Endodermal cell (in vitro differentiated cells): ENCODE measurements around the gene NR2F6. TPM values are rescaled to one million over a fixed set of nuclear protein-coding genes. Genes with fewer than 3 reads are reported as not detected.
A peak's percentile ranks its signal among the peaks of the same experiment; 100 is the strongest.

Source experiments
- DNase-seq: peaks from one replicate; pipeline ENCODE4 v3.0.0-alpha.2; 2017
- H3K27ac ChIP-seq: 2 replicates; pipeline ENCODE4 v1.5.1; 2013; ENCODE audit warnings: mild to moderate bottlenecking, low read depth, low read length, moderate library complexity
- H3K27me3 ChIP-seq: 2 replicates; pipeline ENCODE4 v1.6.1; 2013; ENCODE audit warnings: mild to moderate bottlenecking, low read length, moderate library complexity; ENCODE audit not compliant: insufficient read depth, control insufficient read depth, poor library complexity, severe bottlenecking
- H3K36me3 ChIP-seq: 2 replicates; pipeline ENCODE4 v1.7.0; 2013; ENCODE audit warnings: mild to moderate bottlenecking, low read length, moderate library complexity; ENCODE audit not compliant: control insufficient read depth, insufficient read depth
- H3K4me1 ChIP-seq: one replicate; pipeline ENCODE4 v1.7.0; 2013; ENCODE audit warnings: low read length; ENCODE audit not compliant: control insufficient read depth, insufficient read depth
- H3K4me3 ChIP-seq: 2 replicates; pipeline ENCODE4 v1.5.1; 2013; ENCODE audit warnings: mild to moderate bottlenecking, low read length, moderate library complexity
- H3K9ac ChIP-seq: 2 replicates; pipeline ENCODE4 v1.6.1; 2013; ENCODE audit warnings: mild to moderate bottlenecking, low read length, moderate library complexity; ENCODE audit not compliant: poor library complexity, severe bottlenecking; ENCODE audit errors: extremely low read depth
- H3K9me3 ChIP-seq: 2 replicates; pipeline ENCODE4 v1.6.1; 2013; ENCODE audit warnings: mild to moderate bottlenecking, low read length, moderate library complexity; ENCODE audit not compliant: control insufficient read depth
- H3K27ac Mint-ChIP-seq: 2 replicates; pipeline ENCODE4 v1.8.0; 2020; ENCODE audit warnings: mixed read lengths
- H3K27me3 Mint-ChIP-seq: 2 replicates; pipeline ENCODE4 v1.8.0; 2021; ENCODE audit warnings: mild to moderate bottlenecking, mixed read lengths; ENCODE audit not compliant: insufficient read depth
- H3K36me3 Mint-ChIP-seq: 2 replicates; pipeline ENCODE4 v1.8.0; 2020; ENCODE audit warnings: low read depth, mixed read lengths
- H3K4me1 Mint-ChIP-seq: 2 replicates; pipeline ENCODE4 v1.8.0; 2020; ENCODE audit warnings: mixed read lengths
- H3K4me3 Mint-ChIP-seq: 2 replicates; pipeline ENCODE4 v1.8.0; 2020; ENCODE audit warnings: mild to moderate bottlenecking, moderate library complexity, mixed read lengths
- H3K9me3 Mint-ChIP-seq: 2 replicates; pipeline ENCODE4 v1.8.0; 2020; ENCODE audit warnings: mild to moderate bottlenecking, mixed read lengths
- CTCF ChIP-seq: fragments of 200-600 bp; sonication (generic); conservative IDR thresholded peaks from 2 replicates; pipeline ENCODE4 v1.5.0; 2021; ENCODE audit warnings: antibody characterized with exemption, mild to moderate bottlenecking
- WGBS, 2 experiments: methylation state at CpG; one replicate each; pipeline versions ENCODE4 v1.1.5 to v1.1.7; 2013; ENCODE audit warnings: missing lambda C conversion rate in 2 of 2, mixed read lengths in 1 of 2; ENCODE audit not compliant: insufficient coverage in 1 of 2, insufficient read length in 1 of 2; 5-methylcytosine and 5-hydroxymethylcytosine counted together
- total RNA-seq, 2 donors: library from RNA; stranded (reverse); fragmentation: NEBNext Ultra II Directional in 1 of 2; extraction: Animal tissue kit (Norgen Biotek cat#: 25700) in 1 of 2; gene quantifications; 2 replicates in 1 of 2; 3 replicates in 1 of 2; pipeline ENCODE4 v1.2.1, GENCODE V29; 2021

Gene NR2F6
- total RNA-seq, 2 donors from 2014 or later = 103 to 107 TPM

GRCh38 chr19:17256130-17256529 is 10.4 kb upstream of the NR2F6 start:
- no peak for TF ChIP-seq CTCF
- Mint-ChIP-seq H3K36me3 (peaks cover 6% of the 10 kb centered on the region), H3K27ac (no peak overlapping the region), H3K4me3 (no peak overlapping the region), H3K4me1 (no peaks in the 10 kb centered on the region), H3K27me3 (no peaks in the 10 kb centered on the region), H3K9me3 (no peaks in the 10 kb centered on the region)
- no peaks in the 10 kb centered on the region for H3K9me3 ChIP-seq
- H3K27me3 ChIP-seq = no peaks in the 10 kb centered on the region
- no peak overlapping the region for H3K9ac ChIP-seq
- H3K4me1 ChIP-seq = no peaks in the 10 kb centered on the region
- no peak for DNase-seq
- no peak overlapping the region for H3K27ac ChIP-seq
- 87 to 97% methylated on average over 3 of the region's 3 CpGs for WGBS, 2 experiments
- H3K36me3 ChIP-seq = no peaks in the 10 kb centered on the region
- H3K4me3 ChIP-seq = no peak overlapping the region

DNA sequence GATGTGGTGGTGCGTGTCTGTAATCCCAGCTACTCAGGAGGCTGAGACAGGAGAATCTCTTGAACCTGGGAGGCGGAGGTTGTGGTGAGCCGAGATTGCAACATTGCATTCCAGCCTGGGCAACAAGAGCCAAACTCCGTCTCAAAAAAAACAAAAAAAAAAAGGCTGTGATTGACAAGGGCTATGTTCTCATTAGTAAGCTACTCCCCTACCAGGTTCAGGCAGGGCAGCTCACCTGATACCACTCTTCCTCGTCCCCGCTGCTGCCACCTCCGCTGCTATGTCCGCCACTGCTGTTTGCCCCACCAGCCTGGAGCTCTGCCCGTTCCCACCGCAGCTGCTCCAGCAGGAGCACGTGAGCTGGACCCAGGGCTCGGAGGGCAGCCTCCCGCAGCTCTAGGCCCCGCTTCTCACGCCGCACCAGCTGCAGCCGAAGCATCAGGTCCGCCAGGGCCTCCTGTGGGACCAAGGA is 9.5 kb upstream of the NR2F6 start:
- 91 to 93% methylated on average over 8 to 18 of the region's 18 CpGs for WGBS, 2 experiments
- Mint-ChIP-seq H3K9me3 (no peaks in the 10 kb centered on the region), H3K27me3 (no peaks in the 10 kb centered on the region), H3K4me3 (no peak overlapping the region), H3K4me1 (no peaks in the 10 kb centered on the region), H3K36me3 (peaks cover 8% of the 10 kb centered on the region), H3K27ac (no peak overlapping the region)
- no peaks in the 10 kb centered on the region for H3K36me3 ChIP-seq
- no peaks in the 10 kb centered on the region for H3K9me3 ChIP-seq
- peak; percentile 64 for DNase-seq
- no peak overlapping the region for H3K4me3 ChIP-seq
- no peaks in the 10 kb centered on the region for H3K27me3 ChIP-seq
- H3K9ac ChIP-seq = no peak overlapping the region
- no peak overlapping the region for H3K27ac ChIP-seq
- TF ChIP-seq CTCF = no peak
- no peaks in the 10 kb centered on the region for H3K4me1 ChIP-seq

DNA sequence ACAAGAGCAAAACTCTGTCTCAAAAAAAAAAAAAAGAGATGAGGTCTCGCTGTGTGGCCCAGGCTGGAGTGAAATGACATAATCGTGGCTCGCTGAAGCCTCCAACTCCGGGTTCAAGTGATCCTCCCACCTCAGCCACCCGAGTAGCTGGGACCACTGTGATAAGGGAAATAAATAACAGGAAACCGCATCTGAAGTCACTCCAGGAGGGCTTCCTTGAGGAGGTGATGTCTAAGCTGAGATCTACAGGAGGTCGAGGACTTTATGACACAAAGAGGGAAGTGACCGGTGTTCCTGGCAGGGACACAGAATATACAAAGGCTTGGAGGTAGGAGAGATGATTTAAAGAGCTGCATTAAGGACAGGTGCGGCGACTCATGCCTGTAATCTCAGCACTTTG is 8.9 kb upstream of the NR2F6 start:
- 90 to 93% methylated on average over 8 to 10 of the region's 10 CpGs for WGBS, 2 experiments
- no peaks in the 10 kb centered on the region for H3K27me3 Mint-ChIP-seq
- no peak overlapping the region for H3K4me3 ChIP-seq
- H3K9ac ChIP-seq = no peak overlapping the region
- H3K27ac Mint-ChIP-seq = no peak overlapping the region
- H3K9me3 Mint-ChIP-seq = no peaks in the 10 kb centered on the region
- H3K4me3 Mint-ChIP-seq = no peak overlapping the region
- DNase-seq = no peak
- H3K4me1 Mint-ChIP-seq = no peaks in the 10 kb centered on the region
- TF ChIP-seq CTCF = no peak
- no peak overlapping the region for H3K27ac ChIP-seq
- no peaks in the 10 kb centered on the region for H3K9me3 ChIP-seq
- H3K27me3 ChIP-seq = no peaks in the 10 kb centered on the region
- no peaks in the 10 kb centered on the region for H3K4me1 ChIP-seq
- peaks cover 9% of the 10 kb centered on the region for H3K36me3 Mint-ChIP-seq
- H3K36me3 ChIP-seq = no peaks in the 10 kb centered on the region
